SK-N-SH (cell line): ENCODE results near the gene SLC7A1. TPM values are rescaled to one million over a fixed set of nuclear protein-coding genes. Genes with fewer than 3 reads are reported as not detected.
A peak's percentile ranks its signal among the peaks of the same experiment; 100 is the strongest.

Experiments used
- CTCF ChIA-PET: fragments of 300-600, 350-600 bp; formaldehyde crosslinking; extraction: SDS; loops from one replicate; lab custom pipeline; 2021; lab: Yijun Ruan, JAX
- POLR2A ChIA-PET: fragments of 350-600 bp; sonication (Branson Sonifier 250); formaldehyde crosslinking; extraction: SDS; loops from one replicate; lab custom pipeline; 2020; ENCODE audit warnings: antibody characterized with exemption, inconsistent platforms; lab: Yijun Ruan, JAX
- DNase-seq: peaks from one replicate; pipeline ENCODE4 v3.0.0; 2012
- H2AFZ ChIP-seq: fragments of 200-600 bp; sonication (generic); 2 replicates; pipeline ENCODE4 v1.8.1; 2016; ENCODE audit warnings: antibody characterized with exemption, mild to moderate bottlenecking, low read depth
- H3F3A ChIP-seq: fragments of 200-600 bp; sonication (generic); replicated peaks from 2 replicates; pipeline ENCODE3; 2016; ENCODE audit warnings: antibody characterized with exemption, mild to moderate bottlenecking; ENCODE audit not compliant: insufficient read depth
- H3K27ac ChIP-seq, 2 experiments: fragments of 200-500 bp in 1 of 2; fragments of 200-600 bp in 1 of 2; sonication (Bioruptor generic) in 1 of 2; sonication (generic), shearing (Covaris generic) in 1 of 2; 2 replicates each; pipeline versions ENCODE4 v1.5.1 to v1.6.1; 2014 to 2016; ENCODE audit warnings: low read depth in 2 of 2, inconsistent platforms in 1 of 2, low read length in 1 of 2, mild to moderate bottlenecking in 1 of 2, mixed read lengths in 1 of 2
- H3K27me3 ChIP-seq: fragments of 200-600 bp; sonication (generic), shearing (Covaris generic); 2 replicates; pipeline ENCODE4 v1.6.1; 2016; ENCODE audit warnings: mixed run types; ENCODE audit not compliant: insufficient read depth
- H3K36me3 ChIP-seq, 2 experiments: fragments of 200-500 bp in 1 of 2; fragments of 200-600 bp in 1 of 2; sonication (Bioruptor generic) in 1 of 2; sonication (generic) in 1 of 2; replicated peaks in 1 of 2; 2 replicates each; pipeline versions ENCODE3 to v1.5.1; 2014 to 2016; ENCODE audit warnings: low read length in 1 of 2, mild to moderate bottlenecking in 1 of 2; ENCODE audit not compliant: insufficient read depth in 2 of 2, control insufficient read depth in 1 of 2
- H3K4me1 ChIP-seq, 2 experiments: fragments of 200-500 bp in 1 of 2; fragments of 200-600 bp in 1 of 2; sonication (Bioruptor generic) in 1 of 2; sonication (generic), shearing (Covaris generic) in 1 of 2; 2 replicates each; pipeline versions ENCODE4 v1.5.1 to v1.6.1; 2014 to 2016; ENCODE audit warnings: low read depth in 1 of 2, low read length in 1 of 2, mixed run types in 1 of 2; ENCODE audit not compliant: insufficient read depth in 2 of 2, control insufficient read depth in 1 of 2
- H3K4me2 ChIP-seq: fragments of 200-600 bp; sonication (generic), shearing (Covaris generic); 2 replicates; pipeline ENCODE4 v1.6.1; 2017; ENCODE audit warnings: mixed run types
- H3K4me3 ChIP-seq, 2 experiments: fragments of 200-500 bp in 1 of 2; fragments of 200-600 bp in 1 of 2; sonication (Bioruptor generic) in 1 of 2; sonication (generic), shearing (Covaris generic) in 1 of 2; 2 replicates each; pipeline versions ENCODE4 v1.5.1 to v1.8.1; 2014 to 2016; ENCODE audit warnings: low read depth in 2 of 2, inconsistent platforms in 1 of 2, low read length in 1 of 2, mild to moderate bottlenecking in 1 of 2, mixed read lengths in 1 of 2, moderate library complexity in 1 of 2
- H3K79me2 ChIP-seq: fragments of 200-600 bp; sonication (generic); 2 replicates; pipeline ENCODE4 v1.8.1; 2017; ENCODE audit warnings: mild to moderate bottlenecking; ENCODE audit not compliant: insufficient read depth
- H3K9ac ChIP-seq: fragments of 200-600 bp; sonication (generic); 2 replicates; pipeline ENCODE4 v1.6.1; 2017; ENCODE audit warnings: mixed run types
- H3K9me2 ChIP-seq: fragments of 200-600 bp; sonication (generic); 2 replicates; pipeline ENCODE4 v1.6.1; 2017; ENCODE audit warnings: mixed run types
- H3K9me3 ChIP-seq: fragments of 200-600 bp; sonication (generic); 2 replicates; pipeline ENCODE4 v1.6.1; 2017; ENCODE audit warnings: mixed run types, mild to moderate bottlenecking, moderate library complexity
- H4K20me1 ChIP-seq: fragments of 200-600 bp; sonication (generic); 2 replicates; pipeline ENCODE4 v1.6.1; 2017; ENCODE audit warnings: mild to moderate bottlenecking, mixed run types; ENCODE audit not compliant: insufficient read depth
- CHD2 ChIP-seq: fragments of 150-350 bp; IDR thresholded peaks from 2 replicates; pipeline ENCODE4 v1.6.1; 2018; ENCODE audit warnings: low read length; ENCODE audit not compliant: partially characterized antibody
- FOXM1 ChIP-seq: IDR thresholded peaks from 2 replicates; pipeline ENCODE4 v1.4.0; 2012; ENCODE audit warnings: low read depth, mild to moderate bottlenecking
- GATA2 ChIP-seq: sonication (generic); formaldehyde crosslinking; IDR thresholded peaks from 2 replicates; pipeline ENCODE4 v1.5.0; 2020; ENCODE audit warnings: mild to moderate bottlenecking, missing genetic modification reagents
- MXI1 ChIP-seq: IDR thresholded peaks from 2 replicates; pipeline ENCODE4 v1.6.1; 2012; ENCODE audit warnings: mild to moderate bottlenecking, low read depth, low read length, improper control_type of control experiment
- PBX3 ChIP-seq: IDR thresholded peaks from 2 replicates; pipeline ENCODE4; 2012
- USF2 ChIP-seq: fragments of 150-350 bp; IDR thresholded peaks from 2 replicates; pipeline ENCODE4 v1.6.1; 2017; ENCODE audit warnings: antibody characterized with exemption, low read length, low read depth, borderline replicate concordance
- WGBS: methylation state at CpG from one replicate; pipeline ENCODE4 v1.1.6; 2017; ENCODE audit warnings: low lambda C conversion rate; 5-methylcytosine and 5-hydroxymethylcytosine counted together
- polyA plus RNA-seq, 3 experiments: library from polyadenylated mRNA; depleted of rRNA; stranded (reverse); fragments of >200 nt; gene quantifications; 2 replicates each; pipeline ENCODE4 v1.2.3, GENCODE V29; 2012

SLC7A1 gene
- polyA plus RNA-seq, 1 of the 3 experiments (the other 2 are of a cell fraction), result 14.0 TPM

- 86% methylated on average over 7 of the region's 7 CpGs for WGBS
- Histone ChIP-seq H3K4me1 (peaks cover 0 to 12% of the 10 kb centered on the region in 2 experiments; a peak in 2 of 4 replicates), H3K9me3 (no peaks in the 10 kb centered on the region), H3K9me2 (no peaks in the 10 kb centered on the region), H4K20me1 (no peaks in the 10 kb centered on the region), H3K9ac (no peak overlapping the region), H3K36me3 (no peaks in the 10 kb centered on the region), H3F3A (no peaks in the 10 kb centered on the region), H3K27ac (peak overlapping the region in 1 of 2 experiments; percentile 58; a peak in 1 of 4 replicates), H3K4me2 (no peak overlapping the region), H3K4me3 (no peak overlapping the region), H3K27me3 (no peaks in the 10 kb centered on the region; the same call in 1 of the 2 replicates), H3K79me2 (no peaks in the 10 kb centered on the region), H2AFZ (no peak overlapping the region)
- TF ChIP-seq GATA2 (no peak), FOXM1 (no peak), PBX3 (no peak), CHD2 (no peak)
- CTCF ChIA-PET, result interaction anchor here (1.0 to 6.9 kb wide), 4 partner anchors 8 to 45 kb away, joined by 3 to 39 read pairs (median 20); no protein-coding TSS in a partner anchor
- no peak for DNase-seq
- POLR2A ChIA-PET, result interaction anchor here (0.6 kb wide), 1 partner anchor 613 kb away, joined by 3 read pairs; no protein-coding TSS in a partner anchor
These were observed 95.1 kb downstream of the SLC7A1 start for GRCh38 chr13:29500386-29500785.

DNA sequence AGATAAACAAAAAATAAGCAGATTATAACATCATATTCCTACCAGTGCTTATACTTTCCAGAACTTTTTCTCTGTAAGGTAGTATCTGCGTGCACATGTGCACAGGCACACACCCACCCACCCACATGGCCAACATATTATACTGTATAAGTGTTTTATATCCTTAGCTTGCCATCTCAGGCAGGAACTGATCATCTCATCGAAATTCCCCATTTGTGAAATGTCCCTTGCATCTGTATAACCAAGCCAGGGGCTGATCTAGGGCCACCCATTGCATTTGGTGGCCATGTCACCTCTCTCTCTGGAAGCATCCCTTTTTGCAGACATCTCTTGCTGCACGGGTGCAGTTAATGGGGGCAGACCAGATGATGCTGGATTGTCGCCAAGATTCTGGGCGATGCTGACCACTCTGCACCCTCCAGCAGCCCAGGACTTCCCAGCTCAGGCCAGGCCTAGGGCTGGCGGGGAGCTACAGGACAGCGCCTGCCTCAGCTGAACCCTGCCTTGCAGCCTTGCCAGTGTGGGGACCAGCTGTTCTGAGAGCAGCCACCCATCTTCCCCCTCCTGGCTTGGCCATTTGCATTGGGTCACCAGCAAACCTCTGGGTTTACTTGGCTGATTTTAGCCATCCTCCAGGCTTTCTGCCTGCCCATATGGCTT lies 95.9 kb downstream of the SLC7A1 start:
- ChIA-PET POLR2A (interaction anchor here (0.6 kb wide), 1 partner anchor 614 kb away, joined by 3 read pairs; no protein-coding TSS in a partner anchor), CTCF (interaction anchor here (1.6 to 6.9 kb wide), 3 partner anchors 9 to 27 kb away, joined by 6 to 39 read pairs (median 36); no protein-coding TSS in a partner anchor)
- Histone ChIP-seq H3K4me2 (no peak overlapping the region), H3K4me1 (peaks cover 0 to 12% of the 10 kb centered on the region in 2 experiments; a peak in 2 of 4 replicates), H3K27me3 (no peaks in the 10 kb centered on the region; the same call in 1 of the 2 replicates), H3K27ac (peak overlapping the region in 1 of 2 experiments; percentile 58; a peak in 2 of 4 replicates), H3K9me3 (no peaks in the 10 kb centered on the region), H3K36me3 (no peaks in the 10 kb centered on the region), H3K9me2 (no peaks in the 10 kb centered on the region), H2AFZ (no peak overlapping the region), H3K9ac (no peak overlapping the region), H4K20me1 (no peaks in the 10 kb centered on the region), H3K79me2 (no peaks in the 10 kb centered on the region), H3K4me3 (no peak overlapping the region), H3F3A (no peaks in the 10 kb centered on the region)
- WGBS, result 41% methylated on average over 5 of the region's 7 CpGs
- DNase-seq, result peak; percentile 89
- TF ChIP-seq MXI1 (0 out of 2 replicates have a peak, but pooled peaks have one; percentile 6), GATA2 (peak; percentile 53), USF2 (no peak)
